ENCODE results near the gene SLC2A14.

DNA sequence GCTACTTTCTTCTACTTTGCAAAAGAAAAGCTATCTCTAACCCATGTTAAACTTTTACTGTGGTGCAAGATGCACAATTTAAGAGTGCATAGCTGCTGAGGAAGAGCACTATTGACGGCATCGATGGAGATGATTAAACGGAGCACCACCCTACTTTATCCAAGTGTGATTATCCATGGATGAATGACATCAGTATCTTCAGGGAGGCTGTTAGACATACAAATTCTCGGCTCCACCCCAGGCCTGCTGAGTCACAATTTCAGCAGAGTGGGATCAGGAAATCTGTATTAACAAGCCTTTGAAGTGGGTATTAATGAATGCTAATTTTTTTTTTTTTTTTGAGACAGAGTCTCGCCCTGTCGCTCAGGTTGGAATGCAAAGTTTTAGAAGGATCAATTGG lies 16.2 kb downstream of the SLC2A14 start:
- TF ChIP-seq EZH2 (IDR thresholded peaks at IDR 0.05; ENCODE audit: insufficient read depth, poor library complexity, severe bottlenecking): no peak
- TF ChIP-seq EZH2phosphoT487 (IDR thresholded peaks at IDR 0.05; ENCODE audit: insufficient read depth, low read depth): no peak

Measured in GM23248 (cell line).